Lower leg skin (tissue), 4 donors: Measurements from ENCODE around the gene TFF1. TPM values are rescaled to one million over a fixed set of nuclear protein-coding genes. Genes with fewer than 3 reads are reported as not detected.
A peak's percentile ranks its signal among the peaks of the same experiment; 100 is the strongest.

Experiments used
- DNase-seq, 2 donors: peaks; one replicate each; pipeline ENCODE4 v3.0.0-alpha.2; 2019; ENCODE audit warnings: low spot score in 2 of 2
- H3K4me3 ChIP-seq: fragments of 200-600 bp; sonication (generic); 2 replicates; pipeline ENCODE4 v1.5.1; 2017; ENCODE audit warnings: mild to moderate bottlenecking, low read depth; ENCODE audit not compliant: poor library complexity, severe bottlenecking
- POLR2A ChIP-seq, 2 donors: fragments of 450-650 bp; IDR thresholded peaks; one replicate each; pipeline ENCODE4 v1.6.1; 2016 to 2017; ENCODE audit warnings: antibody characterized with exemption in 2 of 2, mild to moderate bottlenecking in 1 of 2, moderate library complexity in 1 of 2
- whole genome bisulfite sequencing, 2 donors: methylation state at CpG; one replicate each; pipeline ENCODE4 v1.1.5; 2018; 5-methylcytosine and 5-hydroxymethylcytosine counted together
- intact Hi-C: fragments of 100-400 bp; cut with DNase I; formaldehyde crosslinking; loops from one replicate; pipeline ENCODE4 v1.15.0; 2023; ENCODE audit warnings: low total_unique reads
- total RNA-seq, 4 donors: library from RNA; depleted of rRNA; stranded (reverse); fragments of >200 nt; gene quantifications; one replicate each; pipeline ENCODE4 v1.1.0, GENCODE V29; 2016
- TF ChIP-seq, protein P1 (sequence below), 3 donors: fragments of 450-650 bp; IDR thresholded peaks; one replicate each; pipeline ENCODE4 v1.5.1; 2016; ENCODE audit warnings: antibody characterized with exemption in 3 of 3, mild to moderate bottlenecking in 3 of 3, moderate library complexity in 2 of 3

The TFF1 gene
- total RNA-seq, 4 donors from 2014 or later, result not detected

DNA sequence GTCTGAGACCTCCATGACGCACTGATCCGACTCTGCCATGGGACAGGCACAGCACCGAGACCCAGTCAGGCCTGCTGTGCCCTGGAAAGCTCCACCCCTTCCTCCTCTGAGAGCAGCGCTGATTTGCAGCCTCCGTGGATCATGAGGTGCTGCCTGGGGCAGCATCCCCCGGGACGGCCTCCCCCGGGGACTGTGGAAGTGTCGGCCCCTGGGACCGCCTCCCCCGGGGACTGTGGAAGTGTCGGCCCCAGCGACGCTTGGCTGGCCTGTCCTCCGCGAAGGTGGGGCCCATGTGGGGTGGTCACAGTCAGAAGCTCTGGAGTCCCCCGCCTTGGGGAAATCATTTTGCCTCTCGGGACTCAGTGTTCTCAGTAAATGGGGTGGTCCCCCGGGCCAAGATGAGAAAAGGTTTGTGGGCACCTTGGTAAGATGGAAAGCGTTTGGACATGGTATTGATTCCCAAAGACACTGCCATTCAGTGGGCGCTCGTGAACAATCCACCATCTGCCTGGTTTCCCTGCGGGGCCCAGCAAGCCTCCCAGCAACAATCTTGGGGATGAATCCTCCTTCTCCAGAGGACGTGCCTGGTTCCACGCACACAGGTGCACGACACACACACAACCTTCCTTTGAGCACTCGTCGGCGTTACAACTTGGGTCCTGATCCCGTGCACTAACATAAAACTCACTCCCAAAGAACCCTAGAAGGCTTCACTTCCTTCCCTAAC lies 18.6 kb downstream of the TFF1 start:
- 86 to 90% methylated on average over 24 to 30 of the region's 30 CpGs for WGBS, 2 donors
- intact Hi-C loops, result no loop called here
- no peak overlapping the region for H3K4me3 ChIP-seq
- peak in 1 of 2 donors; percentile 77 for DNase-seq
- TF ChIP-seq, protein P1, sequence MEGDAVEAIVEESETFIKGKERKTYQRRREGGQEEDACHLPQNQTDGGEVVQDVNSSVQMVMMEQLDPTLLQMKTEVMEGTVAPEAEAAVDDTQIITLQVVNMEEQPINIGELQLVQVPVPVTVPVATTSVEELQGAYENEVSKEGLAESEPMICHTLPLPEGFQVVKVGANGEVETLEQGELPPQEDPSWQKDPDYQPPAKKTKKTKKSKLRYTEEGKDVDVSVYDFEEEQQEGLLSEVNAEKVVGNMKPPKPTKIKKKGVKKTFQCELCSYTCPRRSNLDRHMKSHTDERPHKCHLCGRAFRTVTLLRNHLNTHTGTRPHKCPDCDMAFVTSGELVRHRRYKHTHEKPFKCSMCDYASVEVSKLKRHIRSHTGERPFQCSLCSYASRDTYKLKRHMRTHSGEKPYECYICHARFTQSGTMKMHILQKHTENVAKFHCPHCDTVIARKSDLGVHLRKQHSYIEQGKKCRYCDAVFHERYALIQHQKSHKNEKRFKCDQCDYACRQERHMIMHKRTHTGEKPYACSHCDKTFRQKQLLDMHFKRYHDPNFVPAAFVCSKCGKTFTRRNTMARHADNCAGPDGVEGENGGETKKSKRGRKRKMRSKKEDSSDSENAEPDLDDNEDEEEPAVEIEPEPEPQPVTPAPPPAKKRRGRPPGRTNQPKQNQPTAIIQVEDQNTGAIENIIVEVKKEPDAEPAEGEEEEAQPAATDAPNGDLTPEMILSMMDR (IDR thresholded peaks at IDR 0.05), result no peak
- TF ChIP-seq POLR2A (IDR thresholded peaks at IDR 0.05), result no peak

DNA sequence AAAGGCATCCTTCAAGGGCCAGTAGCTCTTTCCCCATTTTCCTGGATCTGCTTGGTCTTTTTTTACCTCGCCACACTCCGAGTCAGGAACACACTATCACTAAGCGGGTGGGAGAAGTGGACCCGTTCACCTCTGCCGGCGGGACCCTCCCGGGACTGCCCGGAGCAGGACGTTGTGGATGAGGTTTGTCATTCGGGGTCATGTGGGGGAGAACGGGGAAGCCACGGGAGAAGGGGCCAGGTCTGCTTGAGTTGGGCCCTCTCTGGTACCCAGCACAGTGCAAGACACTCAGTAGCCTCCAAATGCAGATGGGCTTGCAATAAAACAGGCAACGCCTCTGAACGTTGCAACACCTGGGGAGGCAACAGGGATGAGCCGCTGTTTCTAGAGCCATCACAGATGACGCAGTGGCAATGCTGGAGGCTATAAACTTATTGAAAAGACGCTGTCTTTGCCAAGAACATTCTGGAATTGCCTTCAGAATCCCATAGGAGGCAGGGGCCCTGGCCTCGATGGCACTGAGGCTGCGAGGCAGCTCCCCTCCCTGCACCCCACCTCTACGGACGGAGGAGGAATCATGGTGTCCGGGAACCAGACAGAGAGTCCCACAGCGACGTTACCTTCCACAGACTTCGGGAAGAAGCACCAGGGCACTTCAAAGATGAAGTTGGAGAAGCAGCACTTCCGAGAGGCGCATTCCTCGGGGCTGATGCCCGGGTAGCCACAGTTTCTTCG lies 19.3 kb downstream of the TFF1 start:
- no peak overlapping the region for H3K4me3 ChIP-seq
- 81 to 82% methylated on average over 30 of the region's 30 CpGs for WGBS, 2 donors

DNA sequence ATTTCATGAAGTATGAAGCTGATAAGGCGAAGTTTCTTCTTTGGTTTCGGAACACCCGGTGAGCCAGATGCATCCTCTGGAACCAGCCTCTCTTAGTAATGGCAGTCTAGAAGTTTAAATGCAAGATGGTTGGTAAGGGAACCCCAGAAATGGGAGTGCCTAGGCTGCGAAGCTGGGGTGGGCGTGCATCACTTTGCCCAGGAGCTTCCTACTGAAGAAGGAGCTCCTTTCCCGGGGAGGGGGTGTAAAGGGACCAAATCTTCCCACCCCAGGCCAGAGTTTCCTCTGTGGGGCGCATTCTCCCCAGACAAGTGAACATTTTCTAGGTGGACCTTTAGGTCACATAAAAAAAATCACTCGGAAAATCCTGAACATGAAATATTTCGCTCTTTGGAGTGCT lies 19.9 kb downstream of the TFF1 start:
- H3K4me3 ChIP-seq, result no peak overlapping the region
- WGBS, 2 donors, result 91% methylated on average over 9 of the region's 9 CpGs
- TF ChIP-seq POLR2A (IDR thresholded peaks at IDR 0.05), result no peak
- TF ChIP-seq, protein P1 (IDR thresholded peaks at IDR 0.05), result no peak
- intact Hi-C loops, result no loop called here
- DNase-seq, result peak in 1 of 2 donors; percentile 66

More for the DNA sequence above, 19.3 kb downstream of the TFF1 start:
- intact Hi-C loops, result no loop called here
- DNase-seq, result peak in 1 of 2 donors; percentile 75
- TF ChIP-seq, protein P1 (IDR thresholded peaks at IDR 0.05), result no peak
- no peak for TF ChIP-seq POLR2A (IDR thresholded peaks at IDR 0.05)

DNA sequence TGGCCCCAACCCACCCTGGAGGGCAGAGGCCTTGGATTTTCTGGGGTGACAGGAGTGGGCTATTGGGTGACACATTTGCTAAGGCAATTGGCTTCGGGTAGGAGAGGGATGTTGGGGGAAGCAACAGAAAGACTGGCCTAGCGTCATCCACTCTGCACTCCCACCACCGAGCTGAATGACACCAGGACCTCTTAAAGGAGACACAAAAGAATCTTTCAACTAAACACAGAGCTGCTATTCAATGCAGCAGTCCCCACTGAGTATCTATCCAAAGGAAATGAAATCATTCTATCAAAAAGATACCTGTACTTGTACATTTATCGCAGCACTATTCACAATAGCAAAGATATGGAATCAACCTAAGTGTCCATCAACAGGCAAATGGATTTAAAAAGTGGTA lies 21.7 kb downstream of the TFF1 start:
- 68 to 74% methylated on average over 4 of the region's 4 CpGs for WGBS, 2 donors
- TF ChIP-seq, protein P1 (IDR thresholded peaks at IDR 0.05), result no peak
- TF ChIP-seq POLR2A (IDR thresholded peaks at IDR 0.05), result no peak
- intact Hi-C loops, result no loop called here
- no peak for DNase-seq
- no peak overlapping the region for H3K4me3 ChIP-seq

DNA sequence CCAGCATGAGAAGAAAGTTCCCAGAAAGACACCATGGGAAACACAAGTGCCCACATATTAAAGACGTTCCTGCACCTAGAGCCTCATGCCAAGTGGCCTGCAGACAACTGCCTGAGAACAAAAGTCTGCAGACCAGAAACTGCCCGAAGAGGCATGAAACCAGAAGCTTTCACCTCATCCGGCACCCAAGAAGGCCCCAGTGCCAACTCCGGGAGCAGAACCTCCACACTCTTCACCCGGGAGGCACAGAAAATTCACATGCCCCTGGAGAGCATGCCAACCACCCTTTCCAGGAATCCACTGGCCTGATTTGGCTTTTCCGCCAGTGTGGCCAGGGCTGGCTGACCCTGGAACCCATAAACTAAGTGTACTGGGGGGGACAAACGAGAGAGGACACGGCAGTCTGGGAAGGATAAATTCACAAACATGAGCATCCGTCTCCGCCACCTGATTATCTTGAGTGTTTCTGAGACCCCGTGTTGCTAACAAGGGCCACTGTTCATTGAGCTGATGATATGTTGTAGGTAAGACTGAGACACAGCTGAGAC lies 22.3 kb downstream of the TFF1 start:
- WGBS, 2 donors, result 82 to 87% methylated on average over 11 of the region's 11 CpGs

More for the DNA sequence above, 22.3 kb downstream of the TFF1 start:
- DNase-seq, result peak in 1 of 2 donors; percentile 39
- no peak for TF ChIP-seq POLR2A (IDR thresholded peaks at IDR 0.05)
- TF ChIP-seq, protein P1 (IDR thresholded peaks at IDR 0.05), result no peak
- H3K4me3 ChIP-seq, result no peak overlapping the region
- intact Hi-C loops, result no loop called here
